ENCODE results near the gene NCOR2. TPM values are rescaled to one million over a fixed set of nuclear protein-coding genes. Genes with fewer than 3 reads are reported as not detected.

Gene NCOR2
- total and polyA plus RNA-seq, 2 of the 8 experiments (the other 6 are each of a cell fraction or from before 2014, with no cell fraction given), result 14.8 to 275 TPM

DNA sequence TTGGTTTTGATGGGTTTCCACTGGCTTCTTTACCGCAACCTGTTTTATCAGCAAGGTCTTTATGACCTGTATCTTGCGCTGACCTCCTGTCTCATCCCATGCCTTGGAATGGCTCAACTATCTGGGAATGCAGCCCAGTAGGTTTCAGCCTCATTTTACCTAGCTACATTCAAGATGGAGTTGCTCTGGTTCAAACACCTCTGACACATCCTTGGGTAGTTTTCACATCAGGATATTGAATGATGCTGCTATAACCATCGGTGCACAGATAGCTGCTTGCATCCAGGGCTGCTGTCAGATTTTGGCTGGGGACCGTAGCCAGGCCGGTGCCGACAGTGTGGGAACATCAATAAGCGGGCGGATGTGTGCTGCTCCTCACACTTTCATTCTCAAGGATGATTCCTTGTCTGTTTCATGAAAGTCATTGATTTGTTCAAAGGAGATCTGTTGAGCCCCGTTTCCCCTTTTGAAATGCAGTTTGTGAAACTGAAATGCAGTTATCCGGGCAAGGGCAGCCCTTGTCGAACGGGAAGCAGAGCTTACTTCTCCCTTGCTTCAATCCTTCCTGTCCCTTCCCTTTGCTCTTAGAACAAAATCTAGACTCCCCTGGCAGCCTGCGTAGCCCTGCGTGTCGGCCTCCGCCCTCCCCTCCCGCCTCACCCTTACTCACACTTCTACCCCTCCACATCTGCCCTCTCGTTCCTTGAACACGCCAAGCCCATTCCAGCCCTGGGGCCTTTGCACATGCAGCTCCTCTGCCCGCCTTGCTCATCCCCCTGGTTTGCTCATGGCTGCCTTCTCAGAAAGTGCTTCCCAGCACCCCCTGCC is 49.2 kb upstream of the NCOR2 start (continued):
- no peak for TF ChIP-seq CTCF (IDR thresholded peaks at IDR 0.05; ENCODE audit: control extremely low read depth in 1 of 3, insufficient read depth in 1 of 3, low read depth in 1 of 3, low read length in 3 of 3)
- TF ChIP-seq KDM5A (IDR thresholded peaks at IDR 0.05; ENCODE audit: low read length), result no peak
- no peak for TF ChIP-seq TAF7 (optimal IDR thresholded peaks at IDR 0.05; ENCODE audit: borderline replicate concordance, low read depth, low read length)
- TF ChIP-seq, protein P1, sequence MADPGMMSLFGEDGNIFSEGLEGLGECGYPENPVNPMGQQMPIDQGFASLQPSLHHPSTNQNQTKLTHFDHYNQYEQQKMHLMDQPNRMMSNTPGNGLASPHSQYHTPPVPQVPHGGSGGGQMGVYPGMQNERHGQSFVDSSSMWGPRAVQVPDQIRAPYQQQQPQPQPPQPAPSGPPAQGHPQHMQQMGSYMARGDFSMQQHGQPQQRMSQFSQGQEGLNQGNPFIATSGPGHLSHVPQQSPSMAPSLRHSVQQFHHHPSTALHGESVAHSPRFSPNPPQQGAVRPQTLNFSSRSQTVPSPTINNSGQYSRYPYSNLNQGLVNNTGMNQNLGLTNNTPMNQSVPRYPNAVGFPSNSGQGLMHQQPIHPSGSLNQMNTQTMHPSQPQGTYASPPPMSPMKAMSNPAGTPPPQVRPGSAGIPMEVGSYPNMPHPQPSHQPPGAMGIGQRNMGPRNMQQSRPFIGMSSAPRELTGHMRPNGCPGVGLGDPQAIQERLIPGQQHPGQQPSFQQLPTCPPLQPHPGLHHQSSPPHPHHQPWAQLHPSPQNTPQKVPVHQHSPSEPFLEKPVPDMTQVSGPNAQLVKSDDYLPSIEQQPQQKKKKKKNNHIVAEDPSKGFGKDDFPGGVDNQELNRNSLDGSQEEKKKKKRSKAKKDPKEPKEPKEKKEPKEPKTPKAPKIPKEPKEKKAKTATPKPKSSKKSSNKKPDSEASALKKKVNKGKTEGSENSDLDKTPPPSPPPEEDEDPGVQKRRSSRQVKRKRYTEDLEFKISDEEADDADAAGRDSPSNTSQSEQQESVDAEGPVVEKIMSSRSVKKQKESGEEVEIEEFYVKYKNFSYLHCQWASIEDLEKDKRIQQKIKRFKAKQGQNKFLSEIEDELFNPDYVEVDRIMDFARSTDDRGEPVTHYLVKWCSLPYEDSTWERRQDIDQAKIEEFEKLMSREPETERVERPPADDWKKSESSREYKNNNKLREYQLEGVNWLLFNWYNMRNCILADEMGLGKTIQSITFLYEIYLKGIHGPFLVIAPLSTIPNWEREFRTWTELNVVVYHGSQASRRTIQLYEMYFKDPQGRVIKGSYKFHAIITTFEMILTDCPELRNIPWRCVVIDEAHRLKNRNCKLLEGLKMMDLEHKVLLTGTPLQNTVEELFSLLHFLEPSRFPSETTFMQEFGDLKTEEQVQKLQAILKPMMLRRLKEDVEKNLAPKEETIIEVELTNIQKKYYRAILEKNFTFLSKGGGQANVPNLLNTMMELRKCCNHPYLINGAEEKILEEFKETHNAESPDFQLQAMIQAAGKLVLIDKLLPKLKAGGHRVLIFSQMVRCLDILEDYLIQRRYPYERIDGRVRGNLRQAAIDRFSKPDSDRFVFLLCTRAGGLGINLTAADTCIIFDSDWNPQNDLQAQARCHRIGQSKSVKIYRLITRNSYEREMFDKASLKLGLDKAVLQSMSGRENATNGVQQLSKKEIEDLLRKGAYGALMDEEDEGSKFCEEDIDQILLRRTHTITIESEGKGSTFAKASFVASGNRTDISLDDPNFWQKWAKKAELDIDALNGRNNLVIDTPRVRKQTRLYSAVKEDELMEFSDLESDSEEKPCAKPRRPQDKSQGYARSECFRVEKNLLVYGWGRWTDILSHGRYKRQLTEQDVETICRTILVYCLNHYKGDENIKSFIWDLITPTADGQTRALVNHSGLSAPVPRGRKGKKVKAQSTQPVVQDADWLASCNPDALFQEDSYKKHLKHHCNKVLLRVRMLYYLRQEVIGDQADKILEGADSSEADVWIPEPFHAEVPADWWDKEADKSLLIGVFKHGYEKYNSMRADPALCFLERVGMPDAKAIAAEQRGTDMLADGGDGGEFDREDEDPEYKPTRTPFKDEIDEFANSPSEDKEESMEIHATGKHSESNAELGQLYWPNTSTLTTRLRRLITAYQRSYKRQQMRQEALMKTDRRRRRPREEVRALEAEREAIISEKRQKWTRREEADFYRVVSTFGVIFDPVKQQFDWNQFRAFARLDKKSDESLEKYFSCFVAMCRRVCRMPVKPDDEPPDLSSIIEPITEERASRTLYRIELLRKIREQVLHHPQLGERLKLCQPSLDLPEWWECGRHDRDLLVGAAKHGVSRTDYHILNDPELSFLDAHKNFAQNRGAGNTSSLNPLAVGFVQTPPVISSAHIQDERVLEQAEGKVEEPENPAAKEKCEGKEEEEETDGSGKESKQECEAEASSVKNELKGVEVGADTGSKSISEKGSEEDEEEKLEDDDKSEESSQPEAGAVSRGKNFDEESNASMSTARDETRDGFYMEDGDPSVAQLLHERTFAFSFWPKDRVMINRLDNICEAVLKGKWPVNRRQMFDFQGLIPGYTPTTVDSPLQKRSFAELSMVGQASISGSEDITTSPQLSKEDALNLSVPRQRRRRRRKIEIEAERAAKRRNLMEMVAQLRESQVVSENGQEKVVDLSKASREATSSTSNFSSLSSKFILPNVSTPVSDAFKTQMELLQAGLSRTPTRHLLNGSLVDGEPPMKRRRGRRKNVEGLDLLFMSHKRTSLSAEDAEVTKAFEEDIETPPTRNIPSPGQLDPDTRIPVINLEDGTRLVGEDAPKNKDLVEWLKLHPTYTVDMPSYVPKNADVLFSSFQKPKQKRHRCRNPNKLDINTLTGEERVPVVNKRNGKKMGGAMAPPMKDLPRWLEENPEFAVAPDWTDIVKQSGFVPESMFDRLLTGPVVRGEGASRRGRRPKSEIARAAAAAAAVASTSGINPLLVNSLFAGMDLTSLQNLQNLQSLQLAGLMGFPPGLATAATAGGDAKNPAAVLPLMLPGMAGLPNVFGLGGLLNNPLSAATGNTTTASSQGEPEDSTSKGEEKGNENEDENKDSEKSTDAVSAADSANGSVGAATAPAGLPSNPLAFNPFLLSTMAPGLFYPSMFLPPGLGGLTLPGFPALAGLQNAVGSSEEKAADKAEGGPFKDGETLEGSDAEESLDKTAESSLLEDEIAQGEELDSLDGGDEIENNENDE (IDR thresholded peaks at IDR 0.05; ENCODE audit: insufficient replicate concordance, low read length), result no peak

All from H1 (cell line).